ENCODE measurements around the gene IL36A.

Gene IL36A

DNA sequence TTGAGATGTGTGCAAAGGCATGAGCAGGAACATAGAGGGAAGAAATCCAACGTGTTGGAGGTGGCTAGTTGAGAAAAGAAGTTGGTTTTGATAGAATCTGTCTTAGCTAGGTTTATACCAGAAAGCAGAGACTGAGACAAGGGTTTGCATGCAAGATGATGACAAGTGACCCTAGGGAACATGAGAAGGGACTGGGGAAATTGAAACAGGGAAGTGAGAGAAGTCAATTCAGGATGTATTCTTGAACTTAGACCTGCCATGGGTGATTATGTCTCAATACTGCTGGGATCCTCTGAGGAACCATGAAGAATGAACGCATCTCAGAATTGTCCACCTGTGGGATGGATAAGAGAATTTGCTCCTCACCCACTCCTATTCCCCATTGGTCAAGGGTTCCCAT, 20.5 kb downstream of the IL36A start:
- Histone ChIP-seq H3K4me1 (ENCODE audit: control insufficient read depth, insufficient read depth, low read length) (no peaks in the 10 kb centered on the region), H3K27ac (ENCODE audit: extremely low read depth, low read depth, low read length) (no peak overlapping the region), H3K4me3 (ENCODE audit: low read depth, low read length) (no peak overlapping the region), H3K9me3 (ENCODE audit: control insufficient read depth, insufficient read depth, low read depth, low read length) (no peaks in the 10 kb centered on the region), H3K36me3 (ENCODE audit: control insufficient read depth in 2 of 2, insufficient read depth in 1 of 2, low read length in 2 of 2) (no peaks in the 10 kb centered on the region)
- ChIA-PET POLR2A (no interaction called here), CTCF (no interaction called here)
- TF ChIP-seq IKZF3 (tag by site-specific recombination; IDR thresholded peaks at IDR 0.05) (no peak), ZNF600 (tag by site-specific recombination; IDR thresholded peaks at IDR 0.05) (no peak), ZNF660 (tag by site-specific recombination; IDR thresholded peaks at IDR 0.05) (no peak), ZNF10 (tag by site-specific recombination; IDR thresholded peaks at IDR 0.05) (no peak), YY1 (tag by site-specific recombination; IDR thresholded peaks at IDR 0.05) (no peak), ZNF521 (tag by site-specific recombination; IDR thresholded peaks at IDR 0.05) (no peak), BCL11B (tag by site-specific recombination; IDR thresholded peaks at IDR 0.05; ENCODE audit: low read depth) (no peak), ZNF571 (tag by site-specific recombination; IDR thresholded peaks at IDR 0.05) (no peak), ZFP3 (tag by site-specific recombination; IDR thresholded peaks at IDR 0.05; ENCODE audit: low read depth) (no peak), ZNF626 (tag by site-specific recombination; IDR thresholded peaks at IDR 0.05) (no peak), GLI2 (tag by site-specific recombination; IDR thresholded peaks at IDR 0.05; ENCODE audit: borderline replicate concordance, low read depth) (no peak), MZF1 (tag by site-specific recombination; IDR thresholded peaks at IDR 0.05; ENCODE audit: borderline replicate concordance) (no peak), ZNF133 (tag by site-specific recombination; IDR thresholded peaks at IDR 0.05) (no peak), ZBTB1 (tag by site-specific recombination; IDR thresholded peaks at IDR 0.05) (no peak), ZNF366 (tag by site-specific recombination; conservative IDR thresholded peaks at IDR 0.05) (no peak), SP7 (tag by site-specific recombination; IDR thresholded peaks at IDR 0.05) (no peak), ZNF324 (tag by site-specific recombination; IDR thresholded peaks at IDR 0.05) (no peak), OSR2 (tag by site-specific recombination; IDR thresholded peaks at IDR 0.05) (no peak)
- TF ChIP-seq, protein P1, sequence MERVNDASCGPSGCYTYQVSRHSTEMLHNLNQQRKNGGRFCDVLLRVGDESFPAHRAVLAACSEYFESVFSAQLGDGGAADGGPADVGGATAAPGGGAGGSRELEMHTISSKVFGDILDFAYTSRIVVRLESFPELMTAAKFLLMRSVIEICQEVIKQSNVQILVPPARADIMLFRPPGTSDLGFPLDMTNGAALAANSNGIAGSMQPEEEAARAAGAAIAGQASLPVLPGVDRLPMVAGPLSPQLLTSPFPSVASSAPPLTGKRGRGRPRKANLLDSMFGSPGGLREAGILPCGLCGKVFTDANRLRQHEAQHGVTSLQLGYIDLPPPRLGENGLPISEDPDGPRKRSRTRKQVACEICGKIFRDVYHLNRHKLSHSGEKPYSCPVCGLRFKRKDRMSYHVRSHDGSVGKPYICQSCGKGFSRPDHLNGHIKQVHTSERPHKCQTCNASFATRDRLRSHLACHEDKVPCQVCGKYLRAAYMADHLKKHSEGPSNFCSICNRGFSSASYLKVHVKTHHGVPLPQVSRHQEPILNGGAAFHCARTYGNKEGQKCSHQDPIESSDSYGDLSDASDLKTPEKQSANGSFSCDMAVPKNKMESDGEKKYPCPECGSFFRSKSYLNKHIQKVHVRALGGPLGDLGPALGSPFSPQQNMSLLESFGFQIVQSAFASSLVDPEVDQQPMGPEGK (tag by site-specific recombination; IDR thresholded peaks at IDR 0.05): no peak
- TF ChIP-seq, protein P2, sequence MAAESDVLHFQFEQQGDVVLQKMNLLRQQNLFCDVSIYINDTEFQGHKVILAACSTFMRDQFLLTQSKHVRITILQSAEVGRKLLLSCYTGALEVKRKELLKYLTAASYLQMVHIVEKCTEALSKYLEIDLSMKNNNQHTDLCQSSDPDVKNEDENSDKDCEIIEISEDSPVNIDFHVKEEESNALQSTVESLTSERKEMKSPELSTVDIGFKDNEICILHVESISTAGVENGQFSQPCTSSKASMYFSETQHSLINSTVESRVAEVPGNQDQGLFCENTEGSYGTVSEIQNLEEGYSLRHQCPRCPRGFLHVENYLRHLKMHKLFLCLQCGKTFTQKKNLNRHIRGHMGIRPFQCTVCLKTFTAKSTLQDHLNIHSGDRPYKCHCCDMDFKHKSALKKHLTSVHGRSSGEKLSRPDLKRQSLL (tag by site-specific recombination; IDR thresholded peaks at IDR 0.05): no peak

DNA sequence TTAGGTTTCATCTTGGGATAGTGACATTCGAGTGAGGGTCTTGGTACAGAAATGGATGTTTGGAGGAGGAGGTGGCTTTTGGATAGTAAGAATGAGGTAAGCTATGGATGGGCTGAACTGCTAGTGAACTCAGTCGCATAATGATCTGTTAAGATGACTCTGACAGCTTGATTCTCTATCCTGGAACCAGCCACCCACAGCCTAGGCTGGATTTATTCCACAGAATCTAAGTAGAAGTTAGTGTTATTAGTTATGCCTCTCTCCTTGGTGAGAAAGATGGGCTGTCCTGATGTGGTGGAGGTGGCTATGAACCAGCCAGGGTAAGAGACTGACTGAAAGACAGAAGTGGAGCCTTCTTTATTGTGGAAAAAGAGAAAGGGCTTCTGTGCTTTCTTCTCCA, 22.4 kb downstream of the IL36A start:
- Histone ChIP-seq H3K4me1 (ENCODE audit: control insufficient read depth, insufficient read depth, low read length) (no peaks in the 10 kb centered on the region), H3K4me3 (ENCODE audit: low read depth, low read length) (no peak overlapping the region), H3K36me3 (ENCODE audit: control insufficient read depth in 2 of 2, insufficient read depth in 1 of 2, low read length in 2 of 2) (no peaks in the 10 kb centered on the region), H3K9me3 (ENCODE audit: control insufficient read depth, insufficient read depth, low read depth, low read length) (no peaks in the 10 kb centered on the region), H3K27ac (ENCODE audit: extremely low read depth, low read depth, low read length) (no peak overlapping the region)
- CTCF ChIA-PET: interaction anchor here (0.8 to 1.1 kb wide), 2 partner anchors 18 to 242 kb away, joined by 3 read pairs; no protein-coding TSS in a partner anchor
- POLR2A ChIA-PET: no interaction called here
- TF ChIP-seq ZNF302 (tag by site-specific recombination; IDR thresholded peaks at IDR 0.05; ENCODE audit: low read depth): no peak
- TF ChIP-seq TRIM28 (IDR thresholded peaks at IDR 0.05; ENCODE audit: borderline replicate concordance, low read length): no peak

DNA sequence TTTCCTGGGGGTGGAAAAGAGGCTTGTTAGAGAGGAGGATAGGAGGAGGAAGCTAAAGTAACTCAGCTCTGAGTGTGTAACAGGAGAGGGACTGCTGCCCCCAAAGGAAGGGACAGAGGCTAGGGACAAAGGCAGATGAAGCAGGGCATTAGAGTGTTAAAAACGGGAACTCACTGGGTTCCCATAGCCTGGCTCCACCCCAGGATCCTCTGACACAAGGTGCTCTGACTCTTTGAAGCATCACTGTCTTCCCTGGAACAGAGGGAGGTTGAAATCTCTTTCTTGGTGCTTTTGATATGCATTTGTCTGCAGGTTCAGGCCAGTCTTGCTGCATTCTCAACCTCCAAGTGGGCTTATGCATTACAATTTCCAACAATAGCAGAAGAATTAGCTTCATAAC, 22.9 kb downstream of the IL36A start:
- H3K36me3 ChIP-seq (ENCODE audit: control insufficient read depth in 2 of 2, insufficient read depth in 1 of 2, low read length in 2 of 2): no peaks in the 10 kb centered on the region
- CTCF ChIA-PET: interaction anchor here (0.8 kb wide), 1 partner anchor 241 kb away, joined by 3 read pairs; no protein-coding TSS in a partner anchor
- no peak overlapping the region for H3K4me3 ChIP-seq (ENCODE audit: low read depth, low read length)
- no peak overlapping the region for H3K27ac ChIP-seq (ENCODE audit: extremely low read depth, low read depth, low read length)
- H3K9me3 ChIP-seq (ENCODE audit: control insufficient read depth, insufficient read depth, low read depth, low read length): no peaks in the 10 kb centered on the region
- no peaks in the 10 kb centered on the region for H3K4me1 ChIP-seq (ENCODE audit: control insufficient read depth, insufficient read depth, low read length)
- POLR2A ChIA-PET: no interaction called here
- TF ChIP-seq SP3 (tag by site-specific recombination; IDR thresholded peaks at IDR 0.05) (no peak), ZNF548 (tag by site-specific recombination; IDR thresholded peaks at IDR 0.05) (no peak), IKZF3 (tag by site-specific recombination; IDR thresholded peaks at IDR 0.05) (no peak), MYNN (tag by site-specific recombination; IDR thresholded peaks at IDR 0.05; ENCODE audit: borderline replicate concordance) (no peak), ZNF677 (tag by site-specific recombination; IDR thresholded peaks at IDR 0.05) (no peak), ZNF654 (tag by site-specific recombination; IDR thresholded peaks at IDR 0.05; ENCODE audit: low read depth) (no peak), KLF7 (tag by site-specific recombination; IDR thresholded peaks at IDR 0.05; ENCODE audit: borderline replicate concordance) (no peak)
- TF ChIP-seq, protein P3, sequence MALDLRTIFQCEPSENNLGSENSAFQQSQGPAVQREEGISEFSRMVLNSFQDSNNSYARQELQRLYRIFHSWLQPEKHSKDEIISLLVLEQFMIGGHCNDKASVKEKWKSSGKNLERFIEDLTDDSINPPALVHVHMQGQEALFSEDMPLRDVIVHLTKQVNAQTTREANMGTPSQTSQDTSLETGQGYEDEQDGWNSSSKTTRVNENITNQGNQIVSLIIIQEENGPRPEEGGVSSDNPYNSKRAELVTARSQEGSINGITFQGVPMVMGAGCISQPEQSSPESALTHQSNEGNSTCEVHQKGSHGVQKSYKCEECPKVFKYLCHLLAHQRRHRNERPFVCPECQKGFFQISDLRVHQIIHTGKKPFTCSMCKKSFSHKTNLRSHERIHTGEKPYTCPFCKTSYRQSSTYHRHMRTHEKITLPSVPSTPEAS (tag by site-specific recombination; IDR thresholded peaks at IDR 0.05): no peak
- TF ChIP-seq, protein P4, sequence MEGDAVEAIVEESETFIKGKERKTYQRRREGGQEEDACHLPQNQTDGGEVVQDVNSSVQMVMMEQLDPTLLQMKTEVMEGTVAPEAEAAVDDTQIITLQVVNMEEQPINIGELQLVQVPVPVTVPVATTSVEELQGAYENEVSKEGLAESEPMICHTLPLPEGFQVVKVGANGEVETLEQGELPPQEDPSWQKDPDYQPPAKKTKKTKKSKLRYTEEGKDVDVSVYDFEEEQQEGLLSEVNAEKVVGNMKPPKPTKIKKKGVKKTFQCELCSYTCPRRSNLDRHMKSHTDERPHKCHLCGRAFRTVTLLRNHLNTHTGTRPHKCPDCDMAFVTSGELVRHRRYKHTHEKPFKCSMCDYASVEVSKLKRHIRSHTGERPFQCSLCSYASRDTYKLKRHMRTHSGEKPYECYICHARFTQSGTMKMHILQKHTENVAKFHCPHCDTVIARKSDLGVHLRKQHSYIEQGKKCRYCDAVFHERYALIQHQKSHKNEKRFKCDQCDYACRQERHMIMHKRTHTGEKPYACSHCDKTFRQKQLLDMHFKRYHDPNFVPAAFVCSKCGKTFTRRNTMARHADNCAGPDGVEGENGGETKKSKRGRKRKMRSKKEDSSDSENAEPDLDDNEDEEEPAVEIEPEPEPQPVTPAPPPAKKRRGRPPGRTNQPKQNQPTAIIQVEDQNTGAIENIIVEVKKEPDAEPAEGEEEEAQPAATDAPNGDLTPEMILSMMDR (tag by site-specific recombination; IDR thresholded peaks at IDR 0.05): no peak
